HG03025 (cell line): ENCODE data around the gene ZFP92.

ENCODE experiments used
- ATAC-seq: cut with Tn5 transposase; IDR thresholded peaks from one replicate; pipeline ENCODE4 v1.9.1; 2021; ENCODE audit warnings: mild to moderate bottlenecking, moderate library complexity; ENCODE audit not compliant: unreplicated experiment, low FRiP score

ZFP92 gene, protein sequence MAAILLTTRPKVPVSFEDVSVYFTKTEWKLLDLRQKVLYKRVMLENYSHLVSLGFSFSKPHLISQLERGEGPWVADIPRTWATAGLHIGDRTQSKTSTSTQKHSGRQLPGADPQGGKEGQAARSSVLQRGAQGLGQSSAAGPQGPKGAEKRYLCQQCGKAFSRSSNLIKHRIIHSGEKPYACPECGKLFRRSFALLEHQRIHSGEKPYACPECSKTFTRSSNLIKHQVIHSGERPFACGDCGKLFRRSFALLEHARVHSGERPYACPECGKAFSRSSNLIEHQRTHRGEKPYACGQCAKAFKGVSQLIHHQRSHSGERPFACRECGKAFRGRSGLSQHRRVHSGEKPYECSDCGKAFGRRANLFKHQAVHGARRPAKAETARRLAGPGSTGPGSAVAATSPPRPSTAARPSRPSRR

DNA sequence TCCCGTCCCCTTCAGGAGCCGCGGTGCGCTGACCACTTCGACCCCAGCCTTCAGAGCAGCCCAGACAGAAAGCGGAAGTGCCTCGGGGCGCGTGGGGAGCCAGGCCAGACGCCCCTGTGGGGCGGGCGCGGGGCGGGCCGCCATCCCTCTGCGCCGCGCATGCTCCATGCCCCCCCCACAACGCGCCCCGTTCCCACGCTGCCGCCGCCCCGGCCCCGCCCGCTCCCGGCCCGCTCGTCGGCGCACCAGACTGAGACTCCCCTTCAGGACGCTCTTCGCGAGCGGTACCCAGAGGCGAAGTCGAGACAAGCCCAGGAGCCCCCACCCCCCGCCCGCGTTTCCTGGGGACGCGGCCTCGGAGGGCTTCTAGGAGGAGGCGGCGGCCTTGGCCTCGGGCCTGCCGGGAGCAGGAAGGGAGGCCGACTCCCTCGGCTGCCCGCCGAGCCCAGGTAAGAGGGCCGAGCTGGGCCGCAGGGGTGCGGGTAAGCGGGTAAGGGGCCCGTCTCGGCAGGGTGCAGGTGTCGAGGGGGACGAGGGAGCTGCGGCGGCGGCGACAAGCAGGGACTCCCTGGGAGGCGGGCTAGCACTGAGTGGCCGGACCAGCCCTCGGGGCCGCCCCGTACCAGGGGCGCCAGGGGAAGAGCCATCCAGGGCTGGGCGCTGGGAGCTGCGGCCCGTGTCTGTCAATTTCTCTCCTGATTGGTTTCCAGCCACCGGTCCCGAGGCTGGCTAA, at the start of gene ZFP92:
TSS of gene ZFP92 (plus strand) at position 218 of the 733 bp plus-strand sequence. CDS start 6,851 bp downstream, outside the sequence.
- ATAC-seq, result peak; percentile 40

DNA sequence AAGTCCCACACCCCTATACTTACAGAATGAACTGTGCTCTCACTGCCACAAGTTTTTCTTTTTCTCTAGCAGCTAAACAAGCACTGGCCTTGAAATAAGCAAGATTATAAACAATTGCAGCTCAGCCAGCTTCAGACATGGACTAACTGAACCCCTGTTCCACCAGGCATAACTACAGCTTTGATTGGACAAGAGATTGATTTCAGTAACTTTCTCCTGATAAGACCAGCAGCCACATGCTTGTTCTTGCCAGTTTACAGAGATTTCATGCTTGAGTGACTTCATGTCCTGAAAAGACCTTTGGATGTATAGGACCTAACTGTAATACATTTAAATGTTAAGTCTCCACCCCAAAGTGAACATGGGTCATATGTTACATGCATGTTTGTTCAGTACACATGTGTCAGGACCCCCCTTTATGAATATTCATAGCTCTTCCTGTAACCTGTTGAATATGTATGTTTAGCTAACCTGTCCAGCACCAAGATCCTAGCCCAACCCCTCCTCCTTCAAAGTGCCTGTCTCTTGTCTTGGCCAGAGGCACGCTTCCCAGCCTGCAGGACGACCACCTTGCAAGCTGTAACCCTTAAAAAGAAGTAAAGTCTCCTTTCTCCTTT, 49.4 kb upstream of the ZFP92 start:
- no peak for ATAC-seq

DNA sequence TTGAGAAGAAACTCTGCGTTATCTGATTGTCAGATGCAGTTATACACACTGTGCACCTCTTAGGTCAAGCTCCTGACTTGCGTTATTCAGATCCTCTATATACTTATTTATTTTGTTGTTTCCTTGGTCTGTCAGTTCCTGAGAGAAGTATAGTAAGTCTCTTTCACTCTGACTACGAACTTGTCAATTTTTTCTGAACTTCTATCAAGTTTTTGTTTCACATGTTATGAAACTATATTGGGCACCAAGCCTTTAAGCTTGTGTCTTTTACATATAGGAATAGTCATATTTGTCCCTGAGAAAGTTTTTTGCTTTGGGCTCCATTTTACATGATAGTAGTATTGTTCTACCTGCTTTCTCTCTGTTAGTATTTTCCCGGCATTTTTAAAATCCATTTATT, 45.6 kb upstream of the ZFP92 start:
- ATAC-seq, result no peak

DNA sequence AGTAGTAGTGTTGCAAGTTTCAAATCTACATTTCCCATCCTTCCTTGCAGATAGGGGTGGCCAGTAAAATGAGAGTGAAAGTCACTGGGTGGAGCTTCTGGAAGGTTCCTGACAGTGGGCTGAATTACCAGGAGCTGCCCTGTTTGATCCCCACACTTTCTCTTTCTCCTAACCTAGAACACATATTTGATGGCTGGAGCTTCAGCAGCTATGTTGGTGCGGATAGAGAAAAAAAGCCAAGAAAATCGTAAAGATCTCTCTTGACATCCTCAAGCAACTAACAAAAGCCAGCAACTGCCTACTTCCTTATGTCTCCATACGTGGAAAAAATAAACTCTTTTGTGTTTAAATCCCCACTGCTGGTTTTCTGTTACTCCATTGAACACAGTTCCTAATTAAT, 45.2 kb upstream of the ZFP92 start:
- ATAC-seq, result no peak

DNA sequence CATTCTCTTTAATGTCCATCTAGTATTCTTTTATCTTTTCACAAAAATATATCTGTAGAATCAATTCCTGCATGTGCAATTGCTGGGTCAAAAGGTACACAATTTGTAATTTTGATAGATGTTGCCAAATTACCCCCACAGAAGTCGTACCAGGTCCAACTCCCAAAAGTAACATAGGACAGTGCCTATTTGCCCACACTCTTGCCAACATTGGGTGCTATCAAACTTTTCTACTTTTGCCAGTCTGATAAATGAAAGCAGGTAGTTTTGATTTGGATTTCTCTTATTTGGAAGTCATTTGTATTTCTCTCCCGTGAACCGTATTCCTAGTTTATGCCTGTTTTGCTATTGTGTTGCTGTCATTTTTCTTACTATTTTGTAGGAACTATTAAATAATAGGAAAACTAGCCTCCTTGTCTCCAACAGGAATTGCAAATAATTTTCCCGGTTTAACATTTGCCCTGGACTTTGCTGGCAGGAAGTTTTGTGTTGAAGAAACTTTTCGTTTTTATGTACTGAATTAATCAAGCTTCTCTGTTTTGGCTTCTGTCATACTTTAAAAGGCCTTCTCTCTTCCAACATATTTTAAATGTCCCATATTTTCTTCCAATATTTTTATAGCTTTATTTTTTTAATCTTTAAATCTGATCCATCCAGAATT, 44.3 kb upstream of the ZFP92 start:
- ATAC-seq, result no peak

DNA sequence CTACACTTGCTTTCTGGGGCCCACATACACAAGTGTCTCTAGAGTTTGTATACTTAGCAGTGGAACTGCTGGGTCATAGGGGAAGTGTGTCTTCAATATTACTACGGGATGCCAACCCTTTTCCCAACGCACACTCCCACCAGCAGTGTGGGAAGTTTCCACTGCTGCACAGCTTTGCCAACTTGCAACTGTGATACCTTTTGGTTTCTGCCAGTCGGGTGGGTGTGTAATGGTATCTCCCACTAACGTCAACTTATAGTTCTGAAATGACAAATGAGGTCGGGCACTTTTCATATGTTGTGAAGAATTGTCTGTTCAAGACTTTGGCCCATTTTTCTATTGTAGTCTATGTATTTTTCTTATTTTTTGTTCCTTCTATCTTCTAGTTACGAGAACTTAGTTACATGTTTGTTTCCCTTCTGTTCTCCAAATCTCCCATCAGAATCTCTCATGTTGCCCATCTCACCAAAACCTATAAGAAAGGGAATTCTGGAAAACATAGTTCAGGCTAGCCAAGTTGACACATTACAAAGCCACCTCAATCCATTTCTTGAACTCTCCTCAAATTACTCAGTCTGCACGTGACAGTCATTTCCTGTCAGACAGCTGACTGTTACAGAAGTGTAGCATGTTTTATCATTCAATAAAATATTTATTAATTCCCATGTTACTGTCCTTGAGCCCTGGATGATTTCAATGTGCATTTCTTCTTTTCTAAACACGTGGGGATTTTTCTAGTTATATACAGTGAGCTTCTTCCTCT, 40.8 kb upstream of the ZFP92 start:
- no peak for ATAC-seq

DNA sequence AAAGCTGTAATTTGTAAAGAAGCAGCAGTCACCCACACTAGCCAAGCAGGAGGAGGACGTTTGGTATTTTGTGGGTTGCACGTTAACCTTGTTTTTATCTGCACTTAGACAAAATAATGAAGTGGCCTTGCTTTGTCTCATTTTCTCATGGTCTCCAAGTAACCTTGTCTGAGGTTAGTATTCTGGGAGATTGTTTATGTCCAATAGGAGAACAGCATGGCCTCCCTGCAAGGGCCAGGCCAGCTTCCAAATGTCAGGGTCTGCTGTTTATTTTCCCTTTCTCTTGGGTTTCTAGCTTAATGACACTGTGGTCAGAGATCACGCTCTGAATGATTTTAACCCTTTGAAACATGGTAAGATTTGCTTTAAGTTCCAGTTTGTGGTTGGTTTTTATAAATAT, 40.0 kb upstream of the ZFP92 start:
- ATAC-seq, result no peak

DNA sequence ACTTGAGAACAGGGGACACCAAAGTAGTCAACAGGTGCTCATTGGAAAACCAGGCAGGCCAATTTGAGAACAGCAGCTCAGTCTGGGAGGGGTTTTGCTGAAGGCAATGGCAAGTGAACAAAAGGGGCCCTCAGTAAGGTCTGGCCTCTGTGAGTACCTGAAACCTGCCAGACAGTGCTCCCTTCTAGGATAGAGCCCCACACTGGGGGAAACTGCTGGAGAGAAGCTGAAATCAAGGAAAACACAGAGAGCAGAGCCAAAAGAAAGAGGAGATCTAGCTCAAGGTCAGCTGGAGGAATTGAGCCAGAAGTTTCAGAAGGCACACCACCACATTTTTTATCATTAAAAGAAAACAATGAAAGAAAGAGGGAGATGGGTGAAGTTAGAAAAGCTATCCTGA, 38.3 kb upstream of the ZFP92 start:
- ATAC-seq, result no peak

DNA sequence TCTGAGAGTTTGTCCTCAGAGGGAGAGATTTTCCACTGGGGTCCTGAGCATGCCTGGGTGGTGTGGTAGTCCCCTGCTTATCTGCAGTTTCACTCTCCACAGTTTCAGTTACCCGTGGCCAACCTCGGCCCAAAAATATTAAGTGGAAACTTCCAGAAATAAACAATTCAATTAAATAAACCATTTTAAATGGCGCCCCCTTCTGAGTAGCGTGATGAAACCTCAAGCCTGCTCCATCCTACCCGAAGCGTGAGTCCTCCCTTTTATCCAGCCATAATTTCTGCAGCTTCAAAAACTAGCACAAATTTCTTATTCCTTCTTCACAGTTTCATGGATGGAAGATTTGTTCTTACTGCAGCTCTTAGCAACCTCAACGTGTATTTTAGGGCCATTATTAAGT, 36.8 kb upstream of the ZFP92 start:
- no peak for ATAC-seq

DNA sequence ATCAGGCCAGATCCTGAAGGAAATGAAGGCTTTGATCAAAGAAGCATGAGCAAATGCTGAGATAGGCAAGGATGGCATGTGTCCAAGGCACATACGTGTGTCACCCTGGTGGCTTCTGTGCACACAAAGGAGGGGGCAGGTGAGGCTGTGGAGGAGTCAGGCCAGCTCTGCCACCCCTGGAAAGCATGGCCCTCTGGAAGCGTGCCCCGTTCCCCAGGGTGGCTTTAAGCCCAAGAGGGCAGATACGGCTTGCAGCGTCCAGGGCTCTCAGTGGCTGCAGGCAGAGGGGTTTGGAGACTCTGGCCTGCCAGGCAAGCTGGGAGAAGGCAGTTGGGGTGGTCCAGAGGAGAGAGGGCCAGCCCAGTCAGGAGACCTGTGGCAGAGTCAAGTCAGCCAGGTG, 35.7 kb upstream of the ZFP92 start:
- no peak for ATAC-seq

DNA sequence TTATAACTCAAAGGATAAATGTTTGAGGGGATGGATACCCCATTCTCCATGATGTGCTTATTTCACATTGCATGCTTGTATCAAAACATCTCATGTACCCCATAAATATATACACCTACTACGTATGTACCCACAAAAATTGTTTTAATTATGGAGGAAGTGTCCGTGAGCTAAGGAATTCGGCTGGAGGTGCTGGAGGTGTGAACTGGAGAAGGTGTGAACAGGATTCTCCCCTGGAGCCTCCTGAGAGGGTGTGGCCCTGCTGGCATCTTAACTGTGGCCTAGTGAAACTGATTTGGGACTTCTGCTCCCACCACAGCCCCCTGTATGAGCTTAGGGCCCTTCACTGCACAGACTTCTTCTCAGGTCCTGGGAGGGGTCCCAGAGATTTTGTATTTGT, 33.5 kb upstream of the ZFP92 start:
- ATAC-seq, result no peak

DNA sequence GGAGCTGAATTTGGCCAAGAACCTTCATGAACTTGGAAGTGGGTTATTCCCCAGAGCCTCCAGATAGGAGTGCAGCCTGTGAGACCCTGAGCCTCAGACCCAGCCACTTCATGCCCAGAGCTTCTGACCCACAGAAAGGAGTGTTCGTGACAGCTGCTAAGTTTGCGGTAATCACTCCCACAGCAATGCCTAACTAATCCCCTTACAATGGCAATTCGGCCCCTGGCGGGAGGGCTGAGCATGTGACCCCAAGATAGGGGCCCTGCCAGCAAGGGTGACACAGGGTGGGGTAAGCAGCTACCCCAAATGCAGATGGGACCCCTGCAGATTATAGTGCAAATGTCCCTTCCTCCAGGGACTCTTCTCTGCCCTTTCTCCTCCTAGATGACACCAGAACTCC, 32.7 kb upstream of the ZFP92 start:
- ATAC-seq, result no peak

DNA sequence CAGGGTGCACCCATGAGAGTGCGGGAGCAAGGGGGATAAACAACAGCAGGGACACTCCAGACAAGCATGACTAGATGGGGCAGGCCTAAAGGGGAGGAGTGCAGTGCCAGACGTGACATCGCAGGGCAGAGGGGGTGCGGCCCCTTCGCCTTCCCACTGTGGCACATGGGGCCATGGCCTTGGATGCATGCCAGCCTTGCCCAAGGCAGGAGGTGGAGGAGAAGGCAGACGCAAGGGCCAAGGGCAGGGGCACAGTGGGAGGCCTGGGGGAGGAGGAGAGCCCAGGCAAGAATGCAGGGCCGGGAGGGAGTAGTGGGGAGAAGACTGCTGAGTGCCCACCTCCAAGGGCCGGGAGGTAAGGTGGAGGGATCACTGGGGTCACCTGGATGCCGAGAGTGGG, 31.8 kb upstream of the ZFP92 start:
- no peak for ATAC-seq

DNA sequence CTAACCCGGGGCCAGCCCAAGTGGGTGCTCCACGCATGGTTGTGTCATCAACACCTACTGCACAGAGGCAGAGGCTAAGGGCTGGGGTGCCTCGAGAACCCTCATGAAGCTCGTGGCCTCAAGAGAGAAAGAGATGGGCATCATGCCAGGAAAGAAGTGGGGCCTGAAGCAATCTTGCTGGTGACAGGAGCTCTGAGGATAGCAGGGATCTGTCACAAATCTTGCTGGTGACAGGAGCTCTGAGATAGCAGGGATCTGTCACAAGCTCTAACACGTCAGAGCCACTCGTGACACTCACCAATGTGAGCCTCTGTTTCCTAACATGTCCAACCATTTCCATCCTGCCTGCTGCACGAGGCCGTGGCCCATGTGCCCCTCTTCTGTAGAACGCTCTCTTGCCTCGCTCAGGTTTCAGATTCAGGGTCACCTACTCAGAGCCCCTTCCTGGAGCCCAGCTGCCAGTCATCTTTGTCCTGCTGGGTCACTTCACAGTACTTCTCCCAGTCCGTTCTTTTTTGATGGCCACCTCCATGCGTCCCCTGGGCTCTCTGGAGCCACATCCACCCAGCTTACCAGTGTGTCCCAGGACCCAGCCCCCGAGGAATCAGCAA, 31.2 kb upstream of the ZFP92 start:
- ATAC-seq, result no peak

DNA sequence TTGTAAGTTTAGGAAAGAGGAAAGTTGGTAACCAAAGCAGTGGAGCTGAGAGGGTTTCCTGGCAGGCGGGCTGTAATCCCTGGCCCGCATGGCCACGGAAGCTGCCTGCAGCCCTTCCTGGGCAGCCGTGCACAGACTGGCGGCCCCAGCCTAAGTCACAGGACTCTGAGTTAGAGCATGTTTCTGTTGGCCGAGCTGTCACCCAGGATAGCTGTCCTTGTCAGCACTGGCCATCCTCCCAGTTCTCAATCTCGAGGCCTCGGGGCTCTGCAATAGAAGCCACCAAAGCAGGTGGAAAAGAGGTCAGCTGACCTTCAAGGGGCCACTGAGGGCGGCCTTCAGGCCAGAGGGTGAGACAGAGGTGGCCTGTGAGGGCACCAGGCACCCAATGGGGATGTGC, 30.6 kb upstream of the ZFP92 start:
- no peak for ATAC-seq

DNA sequence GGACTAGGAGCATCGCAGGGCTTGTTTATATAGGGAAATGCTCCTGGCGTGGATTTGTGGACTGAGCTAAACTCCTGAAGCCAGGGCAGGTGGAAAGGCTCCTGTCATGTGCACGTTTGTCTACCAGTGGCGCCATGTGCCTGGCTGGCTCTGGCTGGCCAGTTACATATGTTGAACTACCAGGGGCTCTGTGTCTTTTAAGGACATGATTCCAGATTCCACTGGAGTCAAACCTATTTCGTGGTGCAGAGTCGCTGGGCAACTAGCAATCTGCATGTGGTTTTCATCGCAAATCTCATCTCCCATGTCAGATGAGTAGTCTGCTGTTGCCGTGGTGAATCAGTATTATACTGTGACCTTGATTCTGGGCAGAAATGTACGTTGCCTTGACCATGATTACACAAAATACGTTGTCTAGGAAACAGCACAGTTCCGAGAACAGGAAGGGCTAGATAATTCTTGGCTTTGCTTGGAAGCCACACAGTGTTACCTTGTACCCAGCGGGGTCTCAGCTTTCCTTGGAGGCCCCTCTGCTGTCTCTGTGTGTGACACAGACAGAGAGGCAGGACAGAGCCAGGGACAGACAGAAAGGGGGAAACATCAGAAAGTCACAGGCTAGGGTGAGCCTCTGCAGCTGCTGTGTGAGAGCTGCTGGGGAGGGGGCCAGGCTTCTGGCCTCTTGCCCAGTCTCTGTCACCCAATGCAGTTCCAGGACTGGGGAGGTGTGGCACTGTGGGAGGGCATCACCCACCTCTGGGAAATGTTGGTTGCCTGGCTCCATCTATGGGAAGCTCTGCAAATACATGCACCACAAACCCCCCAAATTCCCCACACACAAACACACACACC, 29.4 kb upstream of the ZFP92 start:
- no peak for ATAC-seq

DNA sequence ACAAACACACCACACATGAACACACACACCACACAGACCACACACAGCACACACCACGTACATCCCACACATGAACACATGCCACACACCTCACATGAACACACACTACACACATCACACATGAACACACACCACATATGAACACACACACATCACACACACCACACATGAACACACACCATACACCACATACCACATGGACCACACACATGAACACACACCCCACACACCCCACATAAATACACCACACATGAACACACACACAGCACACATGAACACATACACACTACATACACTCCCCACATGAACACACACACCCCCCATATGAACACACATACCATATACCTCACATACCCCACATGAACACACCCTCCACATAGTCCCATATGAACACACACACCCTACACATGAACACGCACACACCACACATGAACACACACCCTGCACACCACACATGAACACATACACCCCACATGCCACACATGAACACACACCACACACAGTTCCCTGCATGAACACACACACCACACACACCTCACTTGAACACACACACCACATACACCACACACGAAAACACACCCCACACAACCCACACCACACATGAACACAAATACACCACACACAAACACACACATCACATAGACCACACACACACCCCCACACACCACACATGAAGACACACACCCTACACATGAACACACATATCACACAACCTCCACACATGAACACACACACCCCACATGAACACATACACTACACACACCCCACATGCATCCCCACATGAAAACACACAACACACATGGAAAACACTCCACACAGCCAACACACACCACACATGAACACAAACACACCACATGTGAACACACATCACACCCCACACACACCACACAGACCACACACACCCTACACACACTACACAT, 28.4 kb upstream of the ZFP92 start:
- no peak for ATAC-seq

DNA sequence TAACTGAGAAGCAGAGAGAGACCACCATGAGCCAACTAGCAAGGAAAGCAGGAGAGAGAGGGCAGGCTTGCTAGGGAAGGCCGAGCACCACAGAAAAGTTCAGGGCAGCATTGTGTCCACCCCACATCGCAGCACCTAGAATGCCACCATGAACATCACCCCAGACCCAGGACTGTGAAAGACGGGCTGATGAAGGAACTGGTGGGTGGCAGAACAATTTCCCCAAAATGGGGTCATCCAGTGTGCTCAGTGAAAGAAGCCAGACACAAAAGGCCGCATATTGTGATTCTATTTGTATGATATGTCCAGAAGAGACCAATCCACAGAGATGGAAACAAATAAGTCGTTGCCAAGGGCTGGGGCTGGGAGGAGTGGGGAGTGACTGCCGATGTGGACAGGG, 26.9 kb upstream of the ZFP92 start:
- no peak for ATAC-seq
